ENCODE measurements around the gene MMRN1. TPM values are rescaled to one million over a fixed set of nuclear protein-coding genes. Genes with fewer than 3 reads are reported as not detected.

The MMRN1 gene
- total RNA-seq, 4 donors from 2014 or later: 70.9 to 266 (median 156) TPM

Other genes with a start within 250 kb of the MMRN1 start
- 10 to 100 TPM; 18.7 to 67.4 (median 32.5) TPM for gene SNCA, start 57.7 kb upstream of the MMRN1 start, total RNA-seq
- 10 to 100 TPM in 2 of 4 donors, 1 to 10 TPM in 2; 2.8 to 54.7 (median 11.9) TPM for gene CCSER1, start 232.5 kb downstream of the MMRN1 start, total RNA-seq

All from uterus (tissue), 4 donors.